HK-2 (cell line): ENCODE measurements around the gene RERE.
"Not testable (repeated sequence)": the region's sequence is repeated elsewhere in the genome, so short reads cannot be mapped to it uniquely, and the experiment has no call there.

Experiments used
- DNase-seq: peaks from one replicate; pipeline ENCODE4 v3.0.0-alpha.2; 2018; ENCODE audit not compliant: unreplicated experiment

The RERE gene

DNA sequence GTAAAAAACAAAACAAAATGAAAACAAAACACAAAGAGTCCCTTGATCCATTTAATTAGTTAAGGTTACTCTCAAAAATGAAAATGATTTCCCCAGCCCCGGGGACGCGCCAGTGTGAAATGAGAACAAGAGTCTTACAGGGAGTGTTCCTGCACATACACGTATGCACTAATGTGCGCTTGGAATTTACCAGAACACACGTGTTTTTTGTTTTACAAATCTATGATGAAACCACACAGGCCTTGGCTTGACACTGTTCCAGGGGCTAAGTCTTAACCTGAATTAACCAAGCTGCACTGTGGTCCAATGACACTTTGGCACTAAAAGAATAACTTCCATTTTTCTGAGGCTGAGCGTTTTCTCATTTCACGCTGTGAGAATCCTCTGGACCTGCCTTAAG is 435.8 kb downstream of the RERE start:
- no peak for DNase-seq

- not testable (repeated sequence) for DNase-seq
Measured at GRCh38 chr1:8380310-8380709, 437.1 kb downstream of the RERE start.

GRCh38 chr1:8379513-8380186 is 437.8 kb downstream of the RERE start:
- no peak for DNase-seq

DNA sequence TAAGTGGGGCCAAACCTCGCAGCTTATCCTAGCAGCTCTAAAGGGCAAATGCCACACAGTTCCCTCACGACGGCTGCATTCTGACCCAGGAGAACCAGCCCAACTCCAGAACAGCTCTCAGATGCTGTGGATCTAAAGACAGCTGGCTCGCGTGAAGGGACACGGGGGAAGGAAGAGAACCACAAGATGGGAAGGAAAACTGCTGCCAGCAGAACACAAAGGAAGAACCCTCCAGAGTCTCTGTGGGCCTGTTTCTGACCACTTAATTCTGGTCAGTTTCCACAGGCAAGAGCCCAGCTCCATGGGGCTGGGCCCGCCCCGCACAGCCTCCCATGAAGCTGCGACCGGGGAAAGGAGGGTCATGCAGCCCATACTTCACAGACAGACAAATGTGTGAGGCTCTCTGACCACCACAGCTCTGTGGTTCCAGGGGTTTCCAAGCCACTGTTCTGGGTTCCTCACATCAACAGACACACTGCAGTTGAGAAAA is 438.4 kb downstream of the RERE start:
- DNase-seq = no peak

DNA sequence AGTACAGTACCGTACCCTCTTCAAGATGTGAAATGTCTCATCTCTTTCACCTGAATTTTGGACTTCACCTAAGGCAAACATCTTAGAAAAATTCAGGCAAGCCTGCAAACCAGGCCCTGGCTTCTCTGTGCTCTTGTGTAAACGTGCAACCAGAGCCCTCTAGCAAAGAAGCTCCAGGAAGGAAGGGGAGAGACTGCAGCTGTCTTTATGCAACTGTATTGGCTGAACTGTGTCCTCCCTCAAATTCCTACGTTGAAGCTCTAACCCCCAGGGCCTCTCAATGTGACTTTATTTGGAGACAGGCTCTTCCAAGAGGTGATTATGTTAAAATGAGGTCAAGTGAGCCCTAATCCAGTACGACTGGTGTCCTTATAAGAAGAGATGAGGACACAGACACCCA is 439.3 kb downstream of the RERE start:
- DNase-seq = no peak

DNA sequence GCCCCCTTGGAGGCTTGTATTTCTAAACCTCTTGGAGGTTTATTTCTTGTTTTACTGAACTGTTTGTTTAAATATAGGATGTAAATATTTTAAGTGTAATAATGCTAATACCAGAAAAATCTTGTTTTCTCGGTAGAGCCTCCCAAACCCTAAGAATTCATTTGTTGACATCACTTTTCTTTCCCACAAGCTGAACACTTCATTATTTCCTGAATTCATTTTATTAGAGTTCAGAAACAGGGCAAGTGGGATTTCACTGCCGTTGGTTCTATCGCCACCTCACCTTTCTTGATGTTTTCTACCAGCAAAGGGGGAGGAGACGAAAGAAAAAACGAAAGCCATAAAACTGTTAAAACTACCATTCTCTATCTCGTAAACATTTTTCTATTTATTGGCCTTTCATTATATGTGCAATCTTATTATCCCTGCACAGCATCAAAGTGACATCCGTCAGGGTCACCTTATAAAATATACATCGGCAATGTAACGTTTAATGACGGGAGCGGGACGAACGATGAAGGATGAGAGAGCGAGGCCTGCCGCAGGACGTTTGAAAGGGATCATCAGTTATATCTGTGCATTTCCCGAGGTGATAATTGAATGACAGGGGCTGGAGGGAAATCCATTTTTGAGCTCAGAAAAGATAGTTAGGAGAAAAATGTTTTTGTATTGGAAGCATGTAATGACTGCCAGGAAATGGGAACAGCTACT is 440.0 kb downstream of the RERE start:
- no peak for DNase-seq

DNA sequence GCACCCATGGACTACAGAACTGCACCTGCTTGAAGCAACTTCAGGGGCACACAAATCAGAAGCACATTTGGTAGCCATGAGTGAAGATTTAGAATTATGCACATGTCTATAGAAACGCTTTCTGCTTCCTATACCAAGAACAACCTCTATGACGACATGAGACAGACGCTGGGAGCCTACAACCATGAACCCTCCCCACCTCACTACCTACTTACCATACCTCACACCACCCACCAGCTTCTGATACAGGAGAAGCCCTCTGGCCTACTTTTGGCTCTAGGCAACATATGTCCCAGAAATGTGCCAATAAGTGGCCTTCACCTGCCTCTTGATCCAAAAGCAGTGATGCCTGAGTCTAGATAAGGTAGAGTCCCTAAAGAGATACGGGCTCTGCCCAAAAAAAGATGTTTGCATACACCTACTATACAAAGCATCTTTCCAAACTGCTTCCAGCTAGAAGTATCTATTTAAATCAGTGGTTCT is 441.0 kb downstream of the RERE start:
- DNase-seq = no peak

DNA sequence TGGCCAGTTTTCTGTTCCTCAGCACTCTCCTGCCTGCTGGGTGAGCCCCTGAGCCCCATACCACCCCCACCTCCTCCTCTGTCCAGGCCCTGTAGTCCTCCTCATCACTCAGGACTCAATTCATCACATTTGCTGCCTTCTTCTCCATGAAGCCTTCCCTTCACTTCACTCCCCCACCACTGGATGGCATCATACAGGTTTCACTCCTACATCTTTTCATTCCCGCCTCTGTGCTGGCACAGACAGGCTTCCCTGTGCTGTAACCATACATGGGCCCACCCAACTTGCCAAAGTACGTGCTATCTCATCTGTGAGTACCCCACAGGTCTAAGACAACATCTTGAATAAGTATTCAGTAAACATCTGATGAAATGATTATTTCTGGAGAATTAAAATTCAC is 442.6 kb downstream of the RERE start:
- no peak for DNase-seq

DNA sequence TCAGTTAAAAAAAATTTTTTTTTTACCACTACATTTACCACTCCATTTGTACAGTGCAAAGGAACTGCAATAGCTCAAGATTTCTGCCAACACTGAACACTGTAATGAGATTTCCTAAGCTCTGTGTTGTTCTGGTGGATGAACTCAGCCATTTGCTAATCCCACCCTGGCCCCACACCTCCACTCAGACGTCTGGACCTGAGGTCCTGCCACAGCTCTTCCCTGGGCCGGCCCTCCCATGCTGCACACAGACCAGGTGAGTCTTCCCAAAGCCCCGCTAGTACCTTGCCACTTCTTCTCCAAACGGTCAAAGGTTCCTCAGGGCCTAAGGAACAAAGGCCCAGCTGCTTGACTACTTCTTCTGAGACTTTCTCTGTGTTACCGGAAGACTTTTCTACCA is 443.1 kb downstream of the RERE start:
- DNase-seq = no peak

GRCh38 chr1:8373581-8374241 is 443.7 kb downstream of the RERE start:
- peak; percentile 76 for DNase-seq

DNA sequence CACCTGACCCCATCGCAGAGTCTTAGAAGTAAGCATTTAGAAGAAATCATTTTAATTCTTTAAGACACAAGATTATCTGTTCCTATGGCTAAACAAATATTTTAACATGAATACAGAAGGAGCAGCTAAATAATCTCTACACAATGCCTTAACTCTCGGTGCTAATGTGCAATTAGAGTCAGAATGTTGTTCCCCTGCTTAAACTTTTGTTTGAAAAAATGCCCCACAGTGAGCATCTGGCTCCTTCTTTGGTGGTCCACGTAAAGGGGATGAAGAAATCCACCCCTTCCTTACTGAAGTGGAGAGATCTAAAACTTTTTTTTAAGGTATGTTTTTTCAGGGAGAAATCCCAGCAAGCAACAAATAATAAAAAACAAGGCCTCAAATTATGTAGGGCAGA is 444.3 kb downstream of the RERE start:
- no peak for DNase-seq

DNA sequence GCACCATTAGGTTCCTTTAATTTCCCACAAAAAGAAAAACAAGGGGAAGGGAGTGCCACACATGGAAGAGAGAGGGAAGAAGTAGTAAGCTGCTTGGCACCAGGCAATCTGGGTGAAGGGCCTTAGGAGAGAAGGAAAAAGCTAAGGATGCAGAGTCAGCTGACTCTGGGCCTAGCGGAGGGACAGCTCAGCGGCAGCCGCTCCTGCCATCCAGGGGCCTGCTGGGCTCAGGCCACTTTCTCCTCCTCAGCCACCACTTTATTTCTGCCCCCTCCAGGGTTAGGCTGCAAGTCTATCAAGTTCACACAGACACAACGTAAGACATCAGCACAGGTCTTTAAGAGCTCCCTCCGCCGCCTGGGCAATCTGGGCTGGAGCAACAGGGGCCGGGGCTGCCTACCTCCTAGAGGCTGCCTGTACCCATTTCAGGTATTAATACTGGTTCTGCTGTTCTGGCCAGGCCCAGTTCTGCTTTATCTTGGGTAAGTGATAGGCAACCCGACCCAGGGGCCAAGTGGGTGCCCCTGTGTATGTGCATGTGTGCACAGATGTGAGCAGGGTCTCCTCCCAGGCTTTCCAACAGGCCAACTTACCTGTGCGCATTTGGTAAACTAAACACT is 446.0 kb downstream of the RERE start:
- no peak for DNase-seq

- no peak for DNase-seq
Measured at GRCh38 chr1:8370905-8371315, 446.5 kb downstream of the RERE start.

- DNase-seq = no peak
Measured at GRCh38 chr1:8370046-8370881, 447.2 kb downstream of the RERE start.

DNA sequence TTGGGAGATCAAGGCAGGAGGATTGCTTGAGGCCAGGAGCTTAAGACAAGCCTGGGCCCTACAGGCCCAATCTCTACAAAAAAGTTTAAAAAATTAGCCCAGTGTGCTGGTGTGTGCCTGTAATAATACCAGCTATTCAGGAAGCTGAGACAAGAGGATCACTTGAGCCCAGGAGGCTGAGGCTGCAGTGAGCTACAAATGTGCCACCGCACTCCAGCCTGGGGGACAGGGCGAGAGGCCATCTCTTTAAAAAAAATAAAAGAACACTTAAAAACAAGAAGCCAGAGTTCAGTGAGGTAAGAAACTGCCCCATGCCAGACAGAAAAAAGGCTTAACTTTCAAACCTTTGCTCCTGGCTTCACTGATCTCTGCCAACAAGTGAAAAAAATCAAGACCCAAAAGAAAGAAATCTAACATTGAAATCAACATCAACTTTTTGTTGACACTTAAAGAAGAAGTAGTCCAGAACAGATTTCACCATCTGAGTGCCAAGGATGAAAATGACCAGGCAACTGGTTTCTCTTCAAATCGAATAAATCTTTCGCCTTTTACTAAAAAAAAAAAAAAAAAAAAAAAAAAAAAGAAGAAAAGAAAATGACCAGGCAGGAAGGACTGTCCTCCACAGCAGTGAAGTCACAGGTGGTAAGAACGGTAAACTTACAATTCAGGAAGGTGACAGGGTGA is 448.3 kb downstream of the RERE start:
- DNase-seq = no peak

GRCh38 chr1:8367571-8368194 is 449.8 kb downstream of the RERE start:
- no peak for DNase-seq

- no peak for DNase-seq
Measured at GRCh38 chr1:8365661-8366362, 451.6 kb downstream of the RERE start.

DNA sequence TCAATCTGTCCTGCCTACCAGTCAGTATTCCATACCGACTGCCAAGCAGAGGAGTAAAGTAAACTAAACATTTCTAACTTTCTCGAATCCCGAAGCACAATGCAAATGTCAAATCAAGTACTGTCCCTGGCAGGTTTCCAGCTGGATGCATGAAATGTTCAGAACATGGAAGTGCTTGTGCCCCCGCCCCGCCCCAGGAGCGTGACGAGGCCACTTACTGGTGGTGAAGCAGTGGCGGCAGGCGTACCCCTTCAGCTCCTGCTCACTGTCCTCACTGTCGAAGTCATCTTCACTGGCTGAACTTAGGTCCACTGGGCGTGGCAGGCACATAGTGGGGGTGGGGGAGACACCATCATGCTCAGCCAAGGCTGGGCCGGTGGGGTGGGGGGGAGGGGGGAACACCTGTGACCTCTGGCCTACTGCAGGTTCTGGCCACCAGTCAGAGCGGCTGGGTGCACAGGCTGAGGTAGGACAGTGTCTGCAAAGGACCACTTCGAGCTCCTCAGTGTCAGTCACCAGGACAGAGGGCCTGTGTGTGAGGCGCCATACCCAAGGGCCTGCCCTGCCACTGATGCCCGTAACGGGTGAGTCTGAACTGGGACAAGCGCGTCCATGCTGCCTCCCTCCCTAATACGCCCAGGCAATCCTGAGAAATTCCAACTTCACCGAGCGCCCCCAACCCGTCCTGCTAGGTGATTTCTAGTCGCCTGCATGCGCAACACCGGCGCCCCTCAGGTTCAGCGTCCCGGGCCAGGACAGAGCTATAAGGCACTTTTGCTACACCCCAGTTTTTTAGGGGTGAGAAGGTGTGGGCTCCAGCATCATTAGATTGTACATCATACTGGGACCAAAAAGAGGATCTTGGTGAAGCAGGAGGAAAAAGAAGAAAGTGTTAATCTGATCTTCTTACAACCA is 452.7 kb downstream of the RERE start:
- DNase-seq = no peak
